ENCODE measurements around the gene MFNG. TPM values are rescaled to one million over a fixed set of nuclear protein-coding genes. Genes with fewer than 3 reads are reported as not detected.

MFNG gene
- total RNA-seq, 1 experiment from 2014 or later = 3.3 TPM

DNA sequence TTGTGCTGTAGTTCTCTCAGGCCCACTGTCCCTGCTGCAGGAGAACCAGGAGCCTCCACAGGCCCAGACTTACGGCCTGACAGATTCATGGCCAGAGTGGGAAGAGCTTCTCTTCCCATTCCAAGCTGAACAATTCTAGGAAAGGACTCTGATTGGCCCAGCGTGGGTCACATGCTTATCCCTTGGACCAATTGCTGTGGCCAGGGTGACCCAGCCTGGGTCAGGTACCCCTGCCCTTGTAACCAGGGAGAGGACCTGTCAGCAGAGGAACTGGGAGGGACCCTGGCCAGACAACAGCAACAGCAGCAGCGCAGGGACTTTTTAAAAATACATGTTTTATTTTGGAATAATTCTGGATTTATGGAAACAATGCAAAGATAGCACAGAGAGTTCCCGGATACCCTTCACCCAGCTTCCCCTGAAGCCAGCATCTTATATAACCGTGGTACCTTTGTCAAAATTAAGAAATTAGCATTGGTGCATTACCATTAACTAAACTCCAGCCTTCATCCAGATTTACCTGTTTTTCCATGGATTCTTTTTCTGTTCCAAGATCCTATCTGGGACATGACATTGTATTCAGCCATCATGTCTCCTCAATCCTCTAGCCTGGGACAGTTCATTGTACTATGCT is 50.1 kb downstream of the MFNG start:
- Histone ChIP-seq H3K23ac (ENCODE audit: insufficient read length, low read depth, low read length) (no peak overlapping the region), H3K18ac (ENCODE audit: insufficient read length, low read depth, low read length) (no peak overlapping the region), H2AK5ac (ENCODE audit: insufficient read length, low read length) (no peak overlapping the region), H3K9ac (ENCODE audit: extremely low read depth, insufficient read length, low read length) (no peak overlapping the region), H2BK5ac (ENCODE audit: insufficient read length, low read length) (no peak overlapping the region), H3K27ac (ENCODE audit: insufficient read length, low read depth, low read length) (no peak overlapping the region), H3K14ac (ENCODE audit: insufficient read depth, low read length) (no peak overlapping the region), H3K79me1 (ENCODE audit: insufficient read depth, low read depth, low read length, poor library complexity, severe bottlenecking) (no peaks in the 10 kb centered on the region), H4K20me1 (ENCODE audit: control insufficient read depth, insufficient read depth, insufficient read length) (no peaks in the 10 kb centered on the region), H3K56ac (ENCODE audit: insufficient read length, low read depth, low read length) (no peak overlapping the region), H2AFZ (ENCODE audit: low read length) (no peak overlapping the region), H3K23me2 (ENCODE audit: insufficient read length, low read depth, low read length, poor library complexity, severe bottlenecking) (no peaks in the 10 kb centered on the region), H2BK20ac (ENCODE audit: low read depth, low read length, poor library complexity, severe bottlenecking) (no peak overlapping the region), H3T11ph (ENCODE audit: low read length) (no peak overlapping the region), H2BK12ac (ENCODE audit: insufficient read length, low read depth, low read length) (no peak overlapping the region), H4K8ac (replicated peaks; ENCODE audit: insufficient read length, low read depth, low read length) (no peak overlapping the region), H4K91ac (ENCODE audit: insufficient read length, low read depth, low read length) (no peak overlapping the region), H3K4me2 (ENCODE audit: insufficient read depth, insufficient read length, low read length) (no peak overlapping the region), H3K27me3 (ENCODE audit: insufficient read depth, low read length) (no peaks in the 10 kb centered on the region), H3K9me3 (ENCODE audit: control insufficient read depth, low read depth, low read length) (no peaks in the 10 kb centered on the region), H3K4ac (ENCODE audit: low read depth, low read length) (no peak overlapping the region), H4K5ac (ENCODE audit: insufficient read length, low read depth, low read length) (no peak overlapping the region), H2BK15ac (ENCODE audit: low read depth, low read length) (no peak overlapping the region), H3K79me2 (ENCODE audit: insufficient read depth, low read length) (no peaks in the 10 kb centered on the region), H2BK120ac (ENCODE audit: low read depth, low read length, poor library complexity, severe bottlenecking) (no peak overlapping the region), H3K4me1 (ENCODE audit: insufficient read depth, low read length) (no peaks in the 10 kb centered on the region)
- Mint-ChIP-seq H3K27ac (no peak overlapping the region), H3K4me3 (no peak overlapping the region), H3K9me3 (peaks cover under 1 to 5% of the 10 kb centered on the region in 2 experiments; a peak in 3 of 5 replicates), H3K36me3 (ENCODE audit: insufficient read depth in 1 of 3, low read depth in 3 of 3) (peaks cover 0 to under 1% (median under 1%) of the 10 kb centered on the region in 3 experiments; a peak in 1 of 7 replicates), H3K4me1 (peaks cover 17 to 18% of the 10 kb centered on the region in 2 experiments), H3K27me3 (ENCODE audit: low read depth) (peaks cover 42% of the 10 kb centered on the region)
- no CpG with 5 or more reads among the region's 5 CpGs for WGBS (ENCODE audit: extremely low coverage, insufficient read length, low lambda C conversion rate)
- DNase-seq = no peak
- TF ChIP-seq, protein P1, sequence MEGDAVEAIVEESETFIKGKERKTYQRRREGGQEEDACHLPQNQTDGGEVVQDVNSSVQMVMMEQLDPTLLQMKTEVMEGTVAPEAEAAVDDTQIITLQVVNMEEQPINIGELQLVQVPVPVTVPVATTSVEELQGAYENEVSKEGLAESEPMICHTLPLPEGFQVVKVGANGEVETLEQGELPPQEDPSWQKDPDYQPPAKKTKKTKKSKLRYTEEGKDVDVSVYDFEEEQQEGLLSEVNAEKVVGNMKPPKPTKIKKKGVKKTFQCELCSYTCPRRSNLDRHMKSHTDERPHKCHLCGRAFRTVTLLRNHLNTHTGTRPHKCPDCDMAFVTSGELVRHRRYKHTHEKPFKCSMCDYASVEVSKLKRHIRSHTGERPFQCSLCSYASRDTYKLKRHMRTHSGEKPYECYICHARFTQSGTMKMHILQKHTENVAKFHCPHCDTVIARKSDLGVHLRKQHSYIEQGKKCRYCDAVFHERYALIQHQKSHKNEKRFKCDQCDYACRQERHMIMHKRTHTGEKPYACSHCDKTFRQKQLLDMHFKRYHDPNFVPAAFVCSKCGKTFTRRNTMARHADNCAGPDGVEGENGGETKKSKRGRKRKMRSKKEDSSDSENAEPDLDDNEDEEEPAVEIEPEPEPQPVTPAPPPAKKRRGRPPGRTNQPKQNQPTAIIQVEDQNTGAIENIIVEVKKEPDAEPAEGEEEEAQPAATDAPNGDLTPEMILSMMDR (conservative IDR thresholded peaks at IDR 0.05) = no peak

Measured in H9 (cell line).